Hepatic stellate cell (primary cell): ENCODE measurements around the gene ZNF654.
"Not testable (repeated sequence)": the region's sequence is repeated elsewhere in the genome, so short reads cannot be mapped to it uniquely, and the experiment has no call there.

Source experiments
- DNase-seq: peaks from one replicate; pipeline ENCODE4 v3.0.0; 2011; ENCODE audit warnings: low spot score

The ZNF654 gene

GRCh38 chr3:88142094-88142624 lies 83.1 kb downstream of the ZNF654 start:
- DNase-seq: no peak

- DNase-seq: no peak
These were observed 88.2 kb downstream of the ZNF654 start for GRCh38 chr3:88147261-88147660.

- DNase-seq: no peak
These were observed 89.6 kb downstream of the ZNF654 start for GRCh38 chr3:88148651-88149050.

DNA sequence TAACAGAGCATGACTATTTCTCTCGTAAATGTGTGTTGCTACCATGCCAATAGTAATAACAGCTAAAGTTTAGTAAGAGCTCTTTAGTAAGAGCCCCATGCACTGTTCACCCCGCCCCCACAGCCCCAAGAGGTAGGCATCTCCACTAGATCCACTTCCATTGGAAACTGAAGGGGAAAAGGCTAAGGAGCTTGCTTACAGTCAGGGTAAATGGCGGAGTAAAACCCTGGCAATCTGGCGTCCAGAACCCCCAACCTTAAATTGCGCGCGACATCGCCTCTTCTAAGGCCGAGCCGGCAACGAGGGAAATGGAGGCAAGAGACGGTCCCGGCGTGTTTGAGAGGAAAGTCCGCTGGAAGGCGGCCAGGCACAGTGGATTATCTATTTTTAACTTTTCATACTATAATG lies 90.0 kb downstream of the ZNF654 start:
- DNase-seq: peak; percentile 14

DNA sequence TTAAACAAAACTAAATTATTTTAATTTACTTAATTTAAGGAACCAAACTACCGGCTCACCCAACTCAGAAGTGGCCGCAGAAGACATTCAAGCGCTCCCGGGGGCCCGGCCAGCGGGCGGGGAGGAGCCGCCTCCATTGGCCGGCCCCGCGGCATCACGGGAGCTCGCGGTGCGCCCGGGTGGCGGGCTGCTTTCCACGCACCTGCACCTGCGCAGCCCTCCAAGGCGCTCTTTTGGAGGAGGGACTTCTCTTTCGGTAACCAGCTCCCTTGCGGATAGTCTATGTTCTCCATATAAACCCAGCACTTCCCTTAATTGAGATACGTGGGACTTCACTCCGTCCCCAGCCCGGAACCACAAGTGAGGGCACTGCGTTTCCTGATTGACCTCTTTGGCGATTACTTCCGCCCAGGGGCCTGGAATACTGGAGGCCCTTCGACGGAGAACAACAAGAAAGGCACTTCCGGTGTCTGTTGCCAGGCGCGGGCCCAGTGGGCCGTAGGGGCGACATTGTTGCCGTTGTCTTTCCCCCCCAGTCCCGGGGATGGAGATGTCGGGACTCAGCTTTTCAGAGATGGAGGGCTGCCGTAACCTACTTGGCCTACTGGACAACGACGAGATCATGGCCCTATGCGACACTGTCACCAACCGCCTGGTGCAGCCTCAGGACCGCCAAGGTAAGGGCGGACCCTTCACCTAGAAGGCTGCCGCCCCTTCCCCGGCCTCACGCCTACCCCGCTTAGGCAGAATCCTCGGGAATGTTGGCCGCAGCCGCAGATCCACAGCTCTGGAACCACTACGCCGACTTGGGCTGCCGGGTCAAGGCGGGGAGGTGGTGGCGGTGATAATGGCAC lies 90.7 kb downstream of the ZNF654 start, which contains the start of gene C3orf38:
C3orf38 (plus strand) TSS at position 451 of the 854 bp plus-strand sequence; CDS start at position 545, 94 bp downstream.
- peak; percentile 87 for DNase-seq

- peak; percentile 8 for DNase-seq
These were observed 91.3 kb downstream of the ZNF654 start for GRCh38 chr3:88150371-88150770.

GRCh38 chr3:88150806-88151205 lies 91.8 kb downstream of the ZNF654 start:
- DNase-seq: no peak

- DNase-seq: peak; percentile 6
These were observed 92.3 kb downstream of the ZNF654 start for GRCh38 chr3:88151358-88151757.

DNA sequence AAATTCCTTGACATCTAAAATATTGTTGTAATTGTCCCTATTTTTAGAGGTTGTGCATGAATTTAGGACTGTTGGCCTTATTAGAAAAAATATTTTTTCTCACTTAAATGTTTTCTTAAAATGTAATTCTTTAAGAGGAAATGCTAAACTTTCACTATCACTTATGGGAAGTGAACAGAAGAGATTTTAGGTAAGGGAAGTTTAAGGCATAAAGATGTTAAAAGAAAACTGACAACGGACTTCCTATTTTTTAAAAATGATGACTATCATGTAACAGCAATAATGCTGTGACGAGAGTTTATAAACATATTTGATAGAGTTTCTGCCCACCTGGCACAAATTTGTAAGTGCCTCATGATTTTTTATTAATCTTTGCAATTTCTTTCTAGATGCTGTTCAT lies 93.8 kb downstream of the ZNF654 start:
- DNase-seq: no peak

DNA sequence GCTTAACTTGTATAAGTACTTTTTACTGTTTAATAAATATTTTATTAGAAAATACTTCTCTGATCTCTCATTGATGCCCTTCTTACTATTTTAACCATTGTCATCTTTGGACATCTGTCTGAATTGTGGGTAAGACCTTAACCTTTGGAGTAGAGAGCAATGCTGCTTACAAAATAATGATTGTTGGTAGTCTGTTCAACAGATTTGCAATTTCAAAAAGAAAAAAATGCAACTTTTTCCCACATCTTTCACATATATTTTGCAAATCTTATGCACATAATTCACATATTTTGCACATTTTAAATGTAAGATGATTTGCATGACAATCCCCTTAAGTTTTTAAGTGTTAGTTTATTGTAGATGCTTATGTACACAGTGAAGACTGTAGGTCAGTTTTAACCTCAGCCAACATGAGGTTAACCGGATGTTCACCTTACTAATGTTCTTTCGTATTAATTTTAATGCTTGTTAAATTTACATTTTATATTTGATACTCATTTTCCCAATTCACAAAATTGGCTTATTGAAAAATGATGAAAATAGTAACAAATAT lies 107.4 kb downstream of the ZNF654 start:
- no peak for DNase-seq

DNA sequence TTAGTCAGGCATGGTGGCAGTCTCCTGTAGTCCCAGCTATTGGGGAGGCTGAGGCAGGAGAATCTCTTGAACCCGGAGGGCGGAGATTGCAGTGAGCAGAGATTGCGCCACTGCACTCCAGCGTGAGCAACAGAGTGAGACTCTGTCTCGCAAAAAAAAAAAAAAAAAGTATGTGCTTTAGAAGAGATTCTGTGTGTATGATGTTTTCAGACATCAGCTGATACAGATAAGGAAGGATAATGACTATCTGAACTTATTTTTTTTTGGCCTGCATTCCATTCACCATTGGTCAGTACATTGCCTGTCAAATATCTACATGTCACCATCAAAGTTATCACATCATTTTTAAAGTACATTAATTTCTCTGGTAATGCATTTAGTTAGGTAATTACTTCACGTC lies 108.1 kb downstream of the ZNF654 start:
- no peak for DNase-seq

DNA sequence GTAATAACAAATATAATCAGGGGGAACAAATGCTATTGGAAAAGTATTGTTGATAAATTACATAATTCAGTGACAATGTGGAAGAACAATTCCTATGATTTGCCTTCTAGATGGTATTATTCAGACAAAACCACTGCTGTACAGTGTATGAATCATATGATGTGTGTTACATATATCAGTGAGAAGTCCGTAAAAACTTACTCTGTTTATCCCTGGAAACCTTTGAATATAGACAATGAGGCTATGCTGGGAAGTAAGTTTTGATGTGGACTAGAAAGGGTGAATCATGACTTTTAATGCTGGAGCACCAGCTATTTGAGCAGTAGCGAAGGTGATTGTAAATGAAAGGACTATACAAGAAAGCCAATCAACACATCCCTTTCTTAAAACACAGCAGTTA lies 108.6 kb downstream of the ZNF654 start:
- DNase-seq: no peak

- no peak for DNase-seq
These were observed 109.1 kb downstream of the ZNF654 start for GRCh38 chr3:88168171-88168570.

DNA sequence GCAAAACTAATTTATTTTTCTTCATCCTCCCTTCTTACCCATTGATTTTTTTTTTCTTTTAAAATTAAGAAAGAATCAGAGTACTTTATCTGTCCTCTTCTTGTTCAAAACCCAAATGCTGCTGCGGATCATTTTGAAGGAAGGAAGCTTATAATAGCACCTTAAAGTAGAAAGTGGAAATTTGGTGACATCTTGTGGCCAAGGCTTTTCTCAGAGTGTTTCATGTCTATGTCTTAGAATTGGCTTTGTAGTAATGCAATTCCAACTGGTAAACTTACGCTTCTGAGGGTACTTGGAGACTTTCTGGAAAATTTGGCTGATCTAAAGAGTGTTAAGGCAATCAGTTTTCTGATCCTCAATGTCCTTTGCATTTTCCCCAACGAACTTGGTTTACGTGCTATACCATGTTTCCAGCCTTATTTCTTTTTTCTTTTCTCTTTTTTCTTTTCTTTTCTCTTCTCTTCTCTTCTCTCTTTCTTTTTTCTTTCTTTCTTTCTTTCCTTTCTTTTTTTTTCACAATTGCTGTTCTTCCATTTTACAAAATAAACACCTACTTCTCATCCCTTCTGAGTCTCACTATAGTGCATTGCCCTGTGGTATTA lies 121.4 kb downstream of the ZNF654 start:
- peak; percentile 19 for DNase-seq

- not testable (repeated sequence) for DNase-seq
These were observed 123.3 kb downstream of the ZNF654 start for GRCh38 chr3:88182165-88182918.

DNA sequence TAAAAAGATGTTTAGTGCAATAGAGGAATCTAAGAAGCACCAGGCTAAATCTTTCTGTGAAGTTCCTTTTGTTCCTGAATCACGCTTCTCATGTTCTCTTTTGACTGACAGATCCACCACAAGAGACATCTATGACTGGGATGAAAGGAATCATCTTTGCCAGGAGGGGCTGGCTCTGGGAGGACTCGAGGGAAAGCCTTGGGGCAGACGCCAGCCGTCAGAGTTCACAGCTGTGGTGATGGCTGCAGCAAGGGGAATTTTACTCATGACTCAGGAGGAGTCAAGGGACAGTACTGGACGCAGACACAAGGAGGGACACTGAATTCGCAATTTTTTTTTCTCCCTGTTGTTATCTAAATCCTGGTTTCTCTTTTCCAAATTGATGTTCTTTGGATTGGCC lies 129.4 kb downstream of the ZNF654 start:
- DNase-seq: peak; percentile 8

GRCh38 chr3:88189361-88189810 lies 130.3 kb downstream of the ZNF654 start:
- DNase-seq: no peak

DNA sequence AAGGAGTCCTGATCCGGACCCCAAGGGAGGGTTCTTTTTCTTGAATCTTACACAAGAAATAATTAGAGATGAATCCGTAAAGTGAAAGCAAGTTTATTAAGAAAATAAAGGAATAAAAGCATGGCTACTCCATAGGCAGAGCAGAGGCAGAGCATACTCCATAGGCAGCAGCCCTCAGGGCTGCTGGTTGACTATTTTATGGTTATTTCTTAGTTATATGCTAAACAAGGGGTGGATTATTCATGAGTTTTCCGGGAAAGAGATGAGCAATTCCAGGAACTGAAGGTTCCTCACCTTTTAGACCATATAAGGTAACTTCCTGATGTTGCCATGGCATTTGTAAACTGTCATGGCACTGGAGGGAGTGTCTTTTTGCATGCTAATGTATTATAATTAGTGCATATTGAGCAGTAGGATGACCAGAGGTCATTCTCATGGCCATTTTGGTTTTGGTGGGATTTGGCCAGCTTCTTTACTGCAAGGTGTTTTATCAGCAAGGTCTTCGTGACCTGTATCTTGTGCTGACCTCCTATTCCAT lies 132.9 kb downstream of the ZNF654 start:
- DNase-seq: no peak

GRCh38 chr3:88192631-88193030 lies 133.6 kb downstream of the ZNF654 start:
- DNase-seq: no peak
